Measurements from ENCODE around the gene JDP2.

DNA sequence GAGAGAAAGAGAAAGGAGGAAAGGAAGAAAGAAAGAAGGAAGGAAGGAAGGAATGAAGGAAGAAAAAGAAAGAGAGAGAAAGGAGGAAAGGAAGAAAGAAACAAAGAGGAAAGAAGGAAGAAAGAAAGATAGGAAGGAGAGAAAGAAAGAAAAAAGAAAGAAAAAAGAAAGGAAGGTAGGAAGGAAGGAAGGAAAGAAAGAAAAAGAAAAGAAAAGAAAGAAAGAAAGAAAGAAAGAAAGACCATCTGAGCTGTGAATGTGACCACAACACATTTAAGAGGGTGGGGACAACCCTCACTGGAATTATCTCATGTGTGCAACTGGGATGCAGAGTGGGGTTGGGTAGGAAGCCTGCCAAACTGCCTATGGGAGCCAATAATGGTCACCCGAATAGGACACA is 58.5 kb downstream of the JDP2 start:
- TF ChIP-seq, protein P1, sequence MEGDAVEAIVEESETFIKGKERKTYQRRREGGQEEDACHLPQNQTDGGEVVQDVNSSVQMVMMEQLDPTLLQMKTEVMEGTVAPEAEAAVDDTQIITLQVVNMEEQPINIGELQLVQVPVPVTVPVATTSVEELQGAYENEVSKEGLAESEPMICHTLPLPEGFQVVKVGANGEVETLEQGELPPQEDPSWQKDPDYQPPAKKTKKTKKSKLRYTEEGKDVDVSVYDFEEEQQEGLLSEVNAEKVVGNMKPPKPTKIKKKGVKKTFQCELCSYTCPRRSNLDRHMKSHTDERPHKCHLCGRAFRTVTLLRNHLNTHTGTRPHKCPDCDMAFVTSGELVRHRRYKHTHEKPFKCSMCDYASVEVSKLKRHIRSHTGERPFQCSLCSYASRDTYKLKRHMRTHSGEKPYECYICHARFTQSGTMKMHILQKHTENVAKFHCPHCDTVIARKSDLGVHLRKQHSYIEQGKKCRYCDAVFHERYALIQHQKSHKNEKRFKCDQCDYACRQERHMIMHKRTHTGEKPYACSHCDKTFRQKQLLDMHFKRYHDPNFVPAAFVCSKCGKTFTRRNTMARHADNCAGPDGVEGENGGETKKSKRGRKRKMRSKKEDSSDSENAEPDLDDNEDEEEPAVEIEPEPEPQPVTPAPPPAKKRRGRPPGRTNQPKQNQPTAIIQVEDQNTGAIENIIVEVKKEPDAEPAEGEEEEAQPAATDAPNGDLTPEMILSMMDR (IDR thresholded peaks at IDR 0.05), result no peak
- TF ChIP-seq NFYB (CRISPR knock-in tag; conservative IDR thresholded peaks at IDR 0.05; ENCODE audit: low read depth), result no peak
- TF ChIP-seq ZNF317 (CRISPR knock-in tag; IDR thresholded peaks at IDR 0.05; ENCODE audit: borderline replicate concordance, low read depth), result no peak
